ENCODE data around the gene FAHD1.

Gene FAHD1

DNA sequence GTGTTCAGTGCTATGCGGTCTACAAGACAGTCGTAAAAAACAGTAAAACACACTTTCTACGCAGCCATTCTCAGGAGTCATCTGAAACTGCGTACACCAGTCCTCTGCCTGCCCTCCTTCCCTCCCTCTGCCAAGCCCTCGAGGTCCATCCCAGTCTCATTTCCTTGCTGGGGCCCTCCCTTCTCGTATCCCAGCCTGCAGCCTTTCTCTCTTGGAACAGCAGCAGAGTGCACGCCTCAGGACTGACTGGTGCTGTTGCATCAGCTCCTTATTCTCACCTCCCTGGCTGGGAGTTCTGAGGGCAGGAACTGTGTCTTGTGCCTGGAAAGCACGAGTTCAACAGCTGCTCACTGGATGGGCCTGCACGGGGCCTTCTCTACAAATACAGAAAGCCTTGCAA is 12.5 kb downstream of the FAHD1 start:
- Histone ChIP-seq H3K9ac (no peak overlapping the region), H3K4me1 (no peaks in the 10 kb centered on the region), H2AFZ (no peak overlapping the region), H3K27ac (no peak overlapping the region), H3K36me3 (ENCODE audit: control insufficient read depth, insufficient read depth, low read length) (no peaks in the 10 kb centered on the region), H3K4me2 (ENCODE audit: low read length) (no peak overlapping the region), H3K4me3 (ENCODE audit: low read depth, low read length) (no peak overlapping the region), H3K79me2 (peaks cover 2% of the 10 kb centered on the region), H3K27me3 (ENCODE audit: control insufficient read depth, insufficient read depth, low read length) (no peaks in the 10 kb centered on the region), H3K9me3 (ENCODE audit: control insufficient read depth, low read length) (no peaks in the 10 kb centered on the region)
- TF ChIP-seq, protein P1, sequence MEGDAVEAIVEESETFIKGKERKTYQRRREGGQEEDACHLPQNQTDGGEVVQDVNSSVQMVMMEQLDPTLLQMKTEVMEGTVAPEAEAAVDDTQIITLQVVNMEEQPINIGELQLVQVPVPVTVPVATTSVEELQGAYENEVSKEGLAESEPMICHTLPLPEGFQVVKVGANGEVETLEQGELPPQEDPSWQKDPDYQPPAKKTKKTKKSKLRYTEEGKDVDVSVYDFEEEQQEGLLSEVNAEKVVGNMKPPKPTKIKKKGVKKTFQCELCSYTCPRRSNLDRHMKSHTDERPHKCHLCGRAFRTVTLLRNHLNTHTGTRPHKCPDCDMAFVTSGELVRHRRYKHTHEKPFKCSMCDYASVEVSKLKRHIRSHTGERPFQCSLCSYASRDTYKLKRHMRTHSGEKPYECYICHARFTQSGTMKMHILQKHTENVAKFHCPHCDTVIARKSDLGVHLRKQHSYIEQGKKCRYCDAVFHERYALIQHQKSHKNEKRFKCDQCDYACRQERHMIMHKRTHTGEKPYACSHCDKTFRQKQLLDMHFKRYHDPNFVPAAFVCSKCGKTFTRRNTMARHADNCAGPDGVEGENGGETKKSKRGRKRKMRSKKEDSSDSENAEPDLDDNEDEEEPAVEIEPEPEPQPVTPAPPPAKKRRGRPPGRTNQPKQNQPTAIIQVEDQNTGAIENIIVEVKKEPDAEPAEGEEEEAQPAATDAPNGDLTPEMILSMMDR (IDR thresholded peaks at IDR 0.05), result no peak

DNA sequence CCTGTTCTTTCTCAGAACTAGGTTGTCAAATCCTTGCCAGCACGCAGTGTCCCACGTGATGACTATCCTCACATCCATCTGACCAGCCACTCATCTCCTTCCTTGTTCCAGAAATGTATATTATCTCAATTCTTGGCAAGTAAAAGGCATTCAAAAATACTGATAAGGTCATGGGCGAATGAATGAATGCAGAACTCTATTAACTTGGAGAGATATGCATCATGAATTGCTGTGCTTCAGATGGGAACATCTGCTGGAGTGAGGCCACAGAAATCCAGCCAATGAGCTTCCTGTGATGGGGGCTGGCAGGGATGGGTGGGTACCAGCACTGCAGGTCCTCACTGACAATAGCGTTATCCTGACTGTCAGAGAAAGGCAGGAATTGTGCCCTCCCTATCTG is 19.0 kb downstream of the FAHD1 start:
- Histone ChIP-seq H3K4me2 (ENCODE audit: low read length) (no peak overlapping the region), H3K36me3 (ENCODE audit: control insufficient read depth, insufficient read depth, low read length) (no peaks in the 10 kb centered on the region), H2AFZ (no peak overlapping the region), H3K4me1 (no peaks in the 10 kb centered on the region), H3K79me2 (no peaks in the 10 kb centered on the region), H3K4me3 (ENCODE audit: low read depth, low read length) (no peak overlapping the region), H3K27me3 (ENCODE audit: control insufficient read depth, insufficient read depth, low read length) (no peaks in the 10 kb centered on the region), H3K27ac (no peak overlapping the region), H3K9ac (no peak overlapping the region), H3K9me3 (ENCODE audit: control insufficient read depth, low read length) (no peaks in the 10 kb centered on the region)
- TF ChIP-seq, protein P1 (IDR thresholded peaks at IDR 0.05), result no peak

DNA sequence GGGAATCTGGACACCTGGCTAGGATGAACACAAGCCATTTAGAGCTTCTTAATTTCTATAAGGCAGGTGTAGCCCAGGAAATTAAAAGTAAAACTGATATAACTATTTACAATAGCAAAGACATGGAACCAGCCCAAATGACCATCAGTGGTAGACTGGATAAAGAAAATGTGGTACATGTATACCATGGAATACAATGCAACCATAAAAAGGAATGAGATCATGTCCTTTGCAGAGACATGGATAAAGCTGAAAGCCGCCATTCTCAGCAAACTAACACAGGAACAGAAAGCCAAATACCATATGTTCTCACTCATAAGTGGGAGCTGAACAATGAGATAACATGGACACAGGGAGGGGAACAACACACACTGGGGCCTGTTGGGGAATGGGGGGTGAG is 19.4 kb downstream of the FAHD1 start:
- no peak overlapping the region for H3K4me3 ChIP-seq (ENCODE audit: low read depth, low read length)
- no peaks in the 10 kb centered on the region for H3K4me1 ChIP-seq
- H3K27me3 ChIP-seq (ENCODE audit: control insufficient read depth, insufficient read depth, low read length), result no peaks in the 10 kb centered on the region
- no peak overlapping the region for H3K4me2 ChIP-seq (ENCODE audit: low read length)
- no peak overlapping the region for H3K27ac ChIP-seq
- H3K9me3 ChIP-seq (ENCODE audit: control insufficient read depth, low read length), result no peaks in the 10 kb centered on the region
- H2AFZ ChIP-seq, result no peak overlapping the region
- no peaks in the 10 kb centered on the region for H3K36me3 ChIP-seq (ENCODE audit: control insufficient read depth, insufficient read depth, low read length)
- no peak overlapping the region for H3K9ac ChIP-seq
- TF ChIP-seq, protein P1 (IDR thresholded peaks at IDR 0.05), result no peak
- H3K79me2 ChIP-seq, result no peaks in the 10 kb centered on the region

DNA sequence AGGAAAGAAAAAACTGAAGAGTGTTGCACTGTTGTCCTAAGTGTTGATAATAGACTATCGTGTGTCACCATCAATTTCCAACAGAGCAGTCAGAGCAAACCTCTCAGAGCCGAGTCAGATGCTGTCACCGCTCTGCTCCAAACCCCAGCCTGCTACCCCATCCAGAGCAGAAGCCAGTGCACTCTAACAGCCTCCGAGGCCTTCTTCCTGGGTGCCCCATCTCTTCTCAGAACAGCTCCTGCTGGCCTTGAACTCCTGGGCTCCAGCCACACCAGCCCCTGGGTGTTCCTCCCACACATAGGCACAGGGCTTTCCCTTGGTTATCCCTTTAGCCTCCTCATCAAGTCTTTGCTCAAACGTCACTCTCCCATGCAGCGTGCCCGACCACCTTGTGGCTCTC is 24.0 kb downstream of the FAHD1 start:
- Histone ChIP-seq H3K4me3 (ENCODE audit: low read depth, low read length) (no peak overlapping the region), H3K27ac (no peak overlapping the region), H3K4me1 (no peaks in the 10 kb centered on the region), H2AFZ (no peak overlapping the region), H3K79me2 (no peaks in the 10 kb centered on the region), H3K27me3 (ENCODE audit: control insufficient read depth, insufficient read depth, low read length) (no peaks in the 10 kb centered on the region), H3K9me3 (ENCODE audit: control insufficient read depth, low read length) (no peaks in the 10 kb centered on the region), H3K36me3 (ENCODE audit: control insufficient read depth, insufficient read depth, low read length) (no peaks in the 10 kb centered on the region), H3K4me2 (ENCODE audit: low read length) (no peak overlapping the region), H3K9ac (no peak overlapping the region)
- TF ChIP-seq, protein P1 (IDR thresholded peaks at IDR 0.05), result no peak

DNA sequence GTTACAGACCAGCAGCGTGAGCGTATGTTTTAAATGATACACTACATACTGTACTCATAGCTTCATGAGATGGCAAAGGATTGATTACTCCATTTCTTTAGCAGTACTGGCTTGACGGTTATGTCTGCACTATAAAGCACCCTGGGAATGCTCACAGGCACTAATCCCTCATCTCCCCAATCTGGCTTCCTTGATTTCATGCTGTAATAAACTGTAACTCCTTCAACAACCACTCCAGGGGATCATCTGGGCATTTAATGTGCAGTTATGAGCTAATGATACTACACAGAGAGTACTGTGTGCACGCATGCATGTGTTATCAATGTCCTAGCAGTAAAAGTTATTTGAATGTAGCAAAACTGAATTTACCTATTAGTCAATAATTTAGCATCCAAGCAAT is 24.8 kb downstream of the FAHD1 start:
- Histone ChIP-seq H3K4me3 (ENCODE audit: low read depth, low read length) (no peak overlapping the region), H2AFZ (no peak overlapping the region), H3K79me2 (no peaks in the 10 kb centered on the region), H3K36me3 (ENCODE audit: control insufficient read depth, insufficient read depth, low read length) (no peaks in the 10 kb centered on the region), H3K4me2 (ENCODE audit: low read length) (no peak overlapping the region), H3K9me3 (ENCODE audit: control insufficient read depth, low read length) (no peaks in the 10 kb centered on the region), H3K27me3 (ENCODE audit: control insufficient read depth, insufficient read depth, low read length) (no peaks in the 10 kb centered on the region), H3K27ac (no peak overlapping the region), H3K4me1 (no peaks in the 10 kb centered on the region), H3K9ac (no peak overlapping the region)
- TF ChIP-seq, protein P1 (IDR thresholded peaks at IDR 0.05), result no peak

All from parathyroid adenoma (tissue), 2 donors.